ENCODE data around the gene SLC15A4. TPM values are rescaled to one million over a fixed set of nuclear protein-coding genes. Genes with fewer than 3 reads are reported as not detected.

SLC15A4 gene
- total RNA-seq, 1 donor from 2014 or later, result 30.0 TPM

- Histone ChIP-seq H3K4me1 (peaks cover 16% of the 10 kb centered on the region), H3K9me3 (no peaks in the 10 kb centered on the region), H3K36me3 (peaks cover 46% of the 10 kb centered on the region), H3K27ac (no peak overlapping the region), H3K4me3 (no peak overlapping the region), H3K27me3 (ENCODE audit: low read depth) (no peaks in the 10 kb centered on the region)
- ATAC-seq (no peak), DNase-seq (no peak)
- intact Hi-C loops (cut with DNase I), result no loop called here
- TF ChIP-seq CTCF (IDR thresholded peaks at IDR 0.05), result no peak
Observed at GRCh38 chr12:128790221-128790620, 33.5 kb downstream of the SLC15A4 start.

GRCh38 chr12:128789356-128789929, 34.3 kb downstream of the SLC15A4 start:
- no peak overlapping the region for H3K27ac ChIP-seq
- intact Hi-C loops (cut with DNase I), result no loop called here
- peaks cover 10% of the 10 kb centered on the region for H3K4me1 ChIP-seq
- H3K36me3 ChIP-seq, result peaks cover 38% of the 10 kb centered on the region
- DNase-seq (no peak), ATAC-seq (peak; percentile 28 to 44)
- no peaks in the 10 kb centered on the region for H3K27me3 ChIP-seq (ENCODE audit: low read depth)
- no peak for TF ChIP-seq CTCF (IDR thresholded peaks at IDR 0.05)
- H3K4me3 ChIP-seq, result no peak overlapping the region
- H3K9me3 ChIP-seq, result no peaks in the 10 kb centered on the region

- TF ChIP-seq CTCF (IDR thresholded peaks at IDR 0.05), result no peak
- ATAC-seq (no peak), DNase-seq (no peak)
- no peaks in the 10 kb centered on the region for H3K9me3 ChIP-seq
- peaks cover 22% of the 10 kb centered on the region for H3K36me3 ChIP-seq
- no peaks in the 10 kb centered on the region for H3K27me3 ChIP-seq (ENCODE audit: low read depth)
- H3K4me3 ChIP-seq, result no peak overlapping the region
- no peak overlapping the region for H3K27ac ChIP-seq
- peaks cover 4% of the 10 kb centered on the region for H3K4me1 ChIP-seq
- intact Hi-C loops (cut with DNase I), result no loop called here
Observed at GRCh38 chr12:128787827-128788226, 35.9 kb downstream of the SLC15A4 start.

GRCh38 chr12:128786741-128787391, 36.9 kb downstream of the SLC15A4 start:
- Histone ChIP-seq H3K36me3 (peaks cover 12% of the 10 kb centered on the region), H3K27ac (no peak overlapping the region), H3K4me1 (peaks cover 4% of the 10 kb centered on the region), H3K27me3 (ENCODE audit: low read depth) (no peaks in the 10 kb centered on the region), H3K4me3 (no peak overlapping the region), H3K9me3 (no peaks in the 10 kb centered on the region)
- intact Hi-C loops (cut with DNase I), result no loop called here
- TF ChIP-seq CTCF (IDR thresholded peaks at IDR 0.05), result no peak
- ATAC-seq, result no peak
- no peak for DNase-seq

GRCh38 chr12:128784030-128784760, 39.6 kb downstream of the SLC15A4 start:
- H3K27me3 ChIP-seq (ENCODE audit: low read depth), result no peaks in the 10 kb centered on the region
- no peaks in the 10 kb centered on the region for H3K9me3 ChIP-seq
- DNase-seq, result no peak
- ATAC-seq, result no peak
- no peaks in the 10 kb centered on the region for H3K4me1 ChIP-seq
- no peak for TF ChIP-seq CTCF (IDR thresholded peaks at IDR 0.05)
- H3K4me3 ChIP-seq, result no peak overlapping the region
- H3K36me3 ChIP-seq, result no peaks in the 10 kb centered on the region
- no peak overlapping the region for H3K27ac ChIP-seq
- intact Hi-C loops (cut with DNase I), result no loop called here
